ENCODE results near the gene CENPO.
"Not testable (repeated sequence)": the region's sequence is repeated elsewhere in the genome, so short reads cannot be mapped to it uniquely, and the experiment has no call there.

The CENPO gene

GRCh38 chr2:24791452-24791851 lies 1.8 kb upstream of the CENPO start:
- no peak for DNase-seq

- no peak for DNase-seq
These were observed 717 bp upstream of the CENPO start for GRCh38 chr2:24792542-24792873.

- DNase-seq: peak; percentile 52
These were observed 673 bp downstream of the CENPO start for GRCh38 chr2:24793761-24794435.

- peak; percentile 49 for DNase-seq
These were observed 4.4 kb downstream of the CENPO start for GRCh38 chr2:24797644-24798043.

- DNase-seq: not testable (repeated sequence)
These were observed 7.3 kb downstream of the CENPO start for GRCh38 chr2:24800487-24800886.

- DNase-seq: not testable (repeated sequence)
These were observed 12.8 kb downstream of the CENPO start for GRCh38 chr2:24805811-24806660.

GRCh38 chr2:24806661-24807036 lies 13.4 kb downstream of the CENPO start:
- no peak for DNase-seq

- DNase-seq: no peak
These were observed 16.2 kb downstream of the CENPO start for GRCh38 chr2:24809316-24810007.

GRCh38 chr2:24813691-24814137 lies 20.5 kb downstream of the CENPO start:
- no peak for DNase-seq

- DNase-seq: no peak
These were observed 21.3 kb downstream of the CENPO start for GRCh38 chr2:24814516-24814915.

GRCh38 chr2:24815171-24815570 lies 21.9 kb downstream of the CENPO start:
- DNase-seq: no peak

- no peak for DNase-seq
These were observed 23.2 kb downstream of the CENPO start for GRCh38 chr2:24816404-24816803.

GRCh38 chr2:24816884-24817283 lies 23.7 kb downstream of the CENPO start:
- no peak for DNase-seq

- DNase-seq: peak; percentile 80
These were observed 25.5 kb downstream of the CENPO start for GRCh38 chr2:24818721-24819167.

- no peak for DNase-seq
These were observed 26.4 kb downstream of the CENPO start for GRCh38 chr2:24819442-24820174.

GRCh38 chr2:24820175-24820513 lies 26.9 kb downstream of the CENPO start:
- DNase-seq: no peak

- no peak for DNase-seq
These were observed 27.6 kb downstream of the CENPO start for GRCh38 chr2:24820598-24821432.

GRCh38 chr2:24821433-24821891 lies 28.2 kb downstream of the CENPO start:
- no peak for DNase-seq

- no peak for DNase-seq
These were observed 29.0 kb downstream of the CENPO start for GRCh38 chr2:24822049-24822706.

GRCh38 chr2:24824071-24824588 lies 30.9 kb downstream of the CENPO start:
- no peak for DNase-seq

All from hematopoietic multipotent progenitor cell treated with erythropoietin and hydrocortisone succinate and interleukin-3 and kit ligand, for 6 days (in vitro differentiated cells).